ENCODE results near the gene TRIM73.
"Not testable (repeated sequence)": the region's sequence is repeated elsewhere in the genome, so short reads cannot be mapped to it uniquely, and the experiment has no call there.

The TRIM73 gene

DNA sequence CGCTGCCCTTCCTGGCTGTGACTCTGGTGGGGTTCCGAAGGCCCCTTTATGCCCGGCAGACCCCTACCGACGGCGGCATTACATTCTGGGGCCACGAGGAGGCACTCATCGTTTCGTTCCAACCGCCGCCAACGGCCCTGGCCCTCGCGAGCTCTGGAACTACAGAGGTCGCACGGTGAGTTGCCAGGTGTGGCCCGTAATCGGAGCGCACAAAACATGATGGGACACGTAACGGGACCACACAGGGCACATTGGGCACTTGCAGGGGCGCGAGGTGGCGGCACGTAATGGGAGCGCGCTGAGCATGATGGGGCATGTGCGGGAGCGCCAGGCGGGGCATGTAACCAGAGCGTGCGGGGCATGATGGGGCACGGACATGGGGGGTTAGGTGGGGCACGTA is at the start of gene TRIM73:
Gene TRIM73 (plus strand): TSS at position 301 of the 400 bp plus-strand sequence. CDS start 3,305 bp downstream, outside the sequence.
- TF ChIP-seq, protein P1, sequence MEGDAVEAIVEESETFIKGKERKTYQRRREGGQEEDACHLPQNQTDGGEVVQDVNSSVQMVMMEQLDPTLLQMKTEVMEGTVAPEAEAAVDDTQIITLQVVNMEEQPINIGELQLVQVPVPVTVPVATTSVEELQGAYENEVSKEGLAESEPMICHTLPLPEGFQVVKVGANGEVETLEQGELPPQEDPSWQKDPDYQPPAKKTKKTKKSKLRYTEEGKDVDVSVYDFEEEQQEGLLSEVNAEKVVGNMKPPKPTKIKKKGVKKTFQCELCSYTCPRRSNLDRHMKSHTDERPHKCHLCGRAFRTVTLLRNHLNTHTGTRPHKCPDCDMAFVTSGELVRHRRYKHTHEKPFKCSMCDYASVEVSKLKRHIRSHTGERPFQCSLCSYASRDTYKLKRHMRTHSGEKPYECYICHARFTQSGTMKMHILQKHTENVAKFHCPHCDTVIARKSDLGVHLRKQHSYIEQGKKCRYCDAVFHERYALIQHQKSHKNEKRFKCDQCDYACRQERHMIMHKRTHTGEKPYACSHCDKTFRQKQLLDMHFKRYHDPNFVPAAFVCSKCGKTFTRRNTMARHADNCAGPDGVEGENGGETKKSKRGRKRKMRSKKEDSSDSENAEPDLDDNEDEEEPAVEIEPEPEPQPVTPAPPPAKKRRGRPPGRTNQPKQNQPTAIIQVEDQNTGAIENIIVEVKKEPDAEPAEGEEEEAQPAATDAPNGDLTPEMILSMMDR (IDR thresholded peaks at IDR 0.05) = 0 out of 2 replicates have a peak, but pooled peaks have one; percentile 5
- not testable (repeated sequence) for H3K27ac ChIP-seq

DNA sequence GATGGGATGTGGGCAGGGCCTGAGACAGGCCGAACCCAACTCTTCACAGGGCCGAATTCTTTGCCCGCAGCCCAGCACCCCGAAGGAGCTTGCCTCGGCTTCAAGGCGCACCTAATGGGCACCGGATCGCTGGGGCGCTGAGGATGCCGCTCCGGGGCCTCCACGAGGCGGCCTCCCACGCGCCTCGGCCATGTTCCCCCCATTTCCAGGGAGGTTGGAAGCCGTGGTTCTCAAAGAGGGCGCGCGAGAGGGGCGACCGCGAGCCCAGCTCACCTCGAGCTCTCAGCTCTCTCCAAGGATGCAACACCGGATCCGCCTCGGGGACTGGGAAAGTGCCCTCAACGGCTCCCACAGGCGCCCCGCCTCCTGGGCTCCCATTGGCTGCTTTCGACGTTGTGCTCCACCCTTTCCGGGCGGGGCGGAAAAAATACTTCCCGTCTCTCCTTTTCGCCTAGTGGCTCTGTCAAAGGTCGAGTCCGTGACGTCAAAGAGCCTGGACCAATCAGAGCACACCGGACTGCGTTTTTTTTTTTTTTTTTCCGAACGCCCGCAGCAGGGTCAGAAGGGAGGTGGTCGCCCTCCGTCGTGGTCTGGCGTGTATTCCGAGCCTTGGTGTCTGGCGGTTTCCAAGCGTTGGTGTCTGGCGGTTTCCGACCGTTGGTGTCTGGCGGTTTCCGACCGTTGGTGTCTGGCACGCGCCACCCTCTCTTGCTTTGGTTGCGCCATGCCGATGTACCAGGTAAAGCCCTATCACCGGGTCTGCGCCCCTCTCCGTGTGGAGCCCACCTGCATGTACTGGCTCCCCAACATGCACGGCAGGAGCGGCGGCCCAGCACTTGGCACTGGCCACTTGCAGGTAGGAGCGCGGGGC is 36.5 kb upstream of the TRIM73 start:
- peak overlapping the region; percentile 48 for H3K27ac ChIP-seq

DNA sequence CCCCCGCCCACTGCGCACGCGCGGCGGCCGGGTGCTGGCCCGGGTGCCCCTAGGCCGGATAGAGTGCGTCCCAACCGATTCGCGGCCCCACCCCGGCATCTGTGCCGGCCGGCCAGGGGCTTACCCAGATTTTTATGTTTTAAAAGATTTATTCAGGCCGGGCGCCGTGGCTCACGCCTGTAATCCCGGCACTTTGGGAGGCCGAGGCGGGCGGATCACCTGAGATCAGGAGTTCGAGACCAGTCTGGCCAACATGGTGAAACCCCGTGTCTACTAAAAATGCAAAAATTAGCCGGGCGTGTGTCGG is 35.9 kb upstream of the TRIM73 start:
- H3K27ac ChIP-seq = peak overlapping the region; percentile 48

DNA sequence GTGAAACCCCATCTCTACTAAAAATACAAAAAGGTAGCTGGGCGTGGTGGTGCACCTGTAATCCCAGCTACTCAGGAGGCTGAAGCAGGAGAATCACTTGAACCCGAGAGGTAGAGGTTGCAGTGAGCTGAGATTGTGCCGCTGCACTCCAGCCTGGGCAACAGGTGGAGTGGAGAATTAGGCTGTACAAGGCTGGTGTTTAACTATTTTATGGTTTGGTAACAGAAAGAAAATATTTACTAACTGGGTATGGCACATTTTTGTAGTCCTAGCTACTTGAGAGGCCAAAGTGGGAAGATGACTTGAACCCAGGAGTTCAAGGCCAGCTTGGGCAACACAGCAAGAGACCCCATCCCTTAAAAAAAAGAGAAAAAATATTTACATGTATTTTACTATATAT is 31.4 kb upstream of the TRIM73 start:
- H3K27ac ChIP-seq = not testable (repeated sequence)

DNA sequence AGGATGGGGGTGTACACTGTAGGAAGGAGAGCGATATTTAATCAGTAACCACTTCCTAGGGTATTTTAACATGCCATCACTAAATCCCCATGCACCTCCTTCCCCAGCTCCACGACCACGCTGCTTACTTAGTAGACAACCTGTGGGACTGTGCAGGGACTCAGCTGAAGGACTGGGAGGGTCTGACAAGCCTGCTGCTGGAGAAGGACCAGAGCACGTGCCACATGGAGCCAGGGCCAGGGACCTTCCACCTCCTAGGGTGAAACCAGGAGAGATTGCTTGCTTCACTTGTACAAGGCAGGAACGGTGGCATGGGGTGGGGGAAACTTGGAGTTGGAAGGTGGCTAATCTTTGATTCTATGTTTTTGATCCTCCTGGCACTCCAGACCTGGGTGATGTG is 28.8 kb upstream of the TRIM73 start:
- not testable (repeated sequence) for H3K27ac ChIP-seq

DNA sequence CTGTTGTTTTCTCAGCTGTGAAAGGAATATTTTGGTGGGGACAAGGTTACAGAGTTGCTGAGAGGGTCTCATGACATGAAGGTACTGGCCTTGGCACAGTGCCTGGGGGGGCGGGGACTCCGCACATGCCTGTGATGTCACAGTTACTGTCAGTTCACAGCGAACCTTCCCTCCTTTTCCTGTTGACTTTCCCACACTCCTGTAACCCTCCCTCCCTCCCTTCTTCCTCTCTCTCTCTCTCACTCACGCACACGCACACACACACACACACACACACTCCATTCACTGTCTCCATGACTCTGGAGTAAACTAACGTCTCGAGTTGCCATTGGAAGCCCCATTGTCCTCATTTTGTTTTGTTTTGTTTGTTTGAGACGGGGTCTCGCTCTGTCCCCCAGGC is 28.1 kb upstream of the TRIM73 start:
- not testable (repeated sequence) for H3K27ac ChIP-seq

DNA sequence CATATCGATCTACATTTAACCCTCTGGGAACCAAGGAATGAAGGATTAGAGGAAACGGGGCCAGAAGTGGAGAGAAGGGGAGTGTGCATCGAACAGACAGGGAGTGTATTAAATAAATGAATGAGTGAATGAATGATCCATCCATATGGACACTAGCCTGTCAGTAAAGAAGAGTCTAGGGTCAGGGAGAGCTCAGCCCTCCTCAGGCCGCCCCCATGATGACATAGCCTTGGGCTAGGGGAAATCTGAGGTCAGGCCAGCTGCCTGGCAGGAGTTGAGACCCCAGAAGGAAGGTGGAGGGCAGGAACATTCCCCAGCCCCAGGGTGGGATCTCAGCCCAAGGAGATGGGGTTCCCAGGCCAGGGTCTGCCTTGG is 21.3 kb upstream of the TRIM73 start:
- not testable (repeated sequence) for H3K27ac ChIP-seq

DNA sequence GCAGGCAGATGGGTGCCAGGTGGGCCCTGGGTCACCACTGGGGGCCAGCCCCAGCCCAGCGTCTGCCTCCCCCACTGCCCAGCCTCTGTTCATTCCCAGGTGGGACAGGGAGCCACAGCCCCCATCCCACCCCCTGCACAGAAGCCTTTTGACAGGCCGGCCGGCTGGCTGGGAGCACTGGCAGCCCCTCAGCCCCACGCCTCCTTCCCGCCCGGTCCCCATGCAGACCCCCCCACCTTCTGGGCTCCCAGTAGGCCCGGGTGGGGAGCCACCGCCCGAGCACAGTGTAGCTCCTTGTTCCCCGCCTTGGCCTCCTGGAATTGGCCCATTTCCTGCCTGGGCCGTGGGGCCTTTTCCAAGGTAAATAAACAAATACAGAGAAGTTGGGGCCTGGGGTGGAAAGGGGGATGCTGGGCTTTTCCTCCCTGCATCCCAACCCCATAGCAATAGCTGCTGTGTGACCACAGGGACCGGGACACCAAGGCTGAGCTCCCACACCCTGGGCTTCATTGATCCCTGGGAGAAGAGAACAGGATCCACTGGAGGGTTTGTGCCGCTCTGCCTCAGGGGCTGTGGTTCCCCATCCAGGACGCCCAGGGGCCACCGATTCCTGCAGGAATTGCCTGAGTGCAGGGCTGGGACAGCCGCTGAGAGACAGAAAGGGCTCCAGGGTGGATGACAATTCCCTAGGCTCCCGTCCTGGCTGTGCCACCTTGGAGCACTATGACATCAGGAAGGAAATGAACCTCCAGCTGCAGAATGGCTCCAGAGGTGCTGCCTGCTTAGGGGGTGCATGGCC is 20.7 kb upstream of the TRIM73 start:
- not testable (repeated sequence) for H3K27ac ChIP-seq

DNA sequence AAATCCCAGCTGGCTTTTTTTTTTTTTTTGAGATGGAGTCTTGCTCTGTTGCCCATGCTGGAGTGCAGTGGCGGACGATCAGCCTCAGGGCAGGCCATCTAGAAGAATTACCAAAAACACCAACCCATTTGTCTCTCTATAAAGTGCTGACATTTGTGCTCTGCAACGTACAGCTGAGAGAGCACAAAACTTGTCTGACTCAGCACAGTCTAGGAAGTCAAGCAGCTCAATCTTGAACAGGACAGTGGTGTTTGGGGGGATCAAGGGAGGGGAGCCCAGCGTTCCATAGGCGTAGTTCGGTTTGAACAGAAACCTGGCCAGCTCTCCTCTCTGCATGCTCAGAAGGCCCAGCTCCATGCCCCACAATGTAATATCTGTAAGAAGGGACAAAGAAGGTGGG is 2.2 kb upstream of the TRIM73 start:
- not testable (repeated sequence) for H3K27ac ChIP-seq

DNA sequence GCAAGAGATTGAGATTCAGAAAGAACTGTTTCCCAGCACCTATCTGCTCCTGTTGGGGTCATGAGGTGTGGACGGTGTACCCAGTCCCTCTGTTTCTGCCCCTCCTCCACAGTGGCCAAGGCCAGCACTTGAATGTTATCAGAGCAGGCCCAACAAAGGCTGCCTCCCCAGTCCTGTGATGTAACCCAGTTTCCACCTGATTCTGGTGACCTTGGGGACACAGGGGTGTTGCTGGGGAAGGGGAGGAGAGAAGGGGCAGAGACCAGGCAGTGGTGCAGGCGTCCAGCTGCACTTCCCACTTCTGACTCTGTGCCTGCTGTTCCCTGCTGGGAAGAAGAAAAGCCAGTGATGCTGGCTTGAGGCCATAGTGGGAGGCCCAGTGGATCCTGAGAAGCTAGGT is 2.4 kb downstream of the TRIM73 start:
- H3K27ac ChIP-seq = not testable (repeated sequence)

DNA sequence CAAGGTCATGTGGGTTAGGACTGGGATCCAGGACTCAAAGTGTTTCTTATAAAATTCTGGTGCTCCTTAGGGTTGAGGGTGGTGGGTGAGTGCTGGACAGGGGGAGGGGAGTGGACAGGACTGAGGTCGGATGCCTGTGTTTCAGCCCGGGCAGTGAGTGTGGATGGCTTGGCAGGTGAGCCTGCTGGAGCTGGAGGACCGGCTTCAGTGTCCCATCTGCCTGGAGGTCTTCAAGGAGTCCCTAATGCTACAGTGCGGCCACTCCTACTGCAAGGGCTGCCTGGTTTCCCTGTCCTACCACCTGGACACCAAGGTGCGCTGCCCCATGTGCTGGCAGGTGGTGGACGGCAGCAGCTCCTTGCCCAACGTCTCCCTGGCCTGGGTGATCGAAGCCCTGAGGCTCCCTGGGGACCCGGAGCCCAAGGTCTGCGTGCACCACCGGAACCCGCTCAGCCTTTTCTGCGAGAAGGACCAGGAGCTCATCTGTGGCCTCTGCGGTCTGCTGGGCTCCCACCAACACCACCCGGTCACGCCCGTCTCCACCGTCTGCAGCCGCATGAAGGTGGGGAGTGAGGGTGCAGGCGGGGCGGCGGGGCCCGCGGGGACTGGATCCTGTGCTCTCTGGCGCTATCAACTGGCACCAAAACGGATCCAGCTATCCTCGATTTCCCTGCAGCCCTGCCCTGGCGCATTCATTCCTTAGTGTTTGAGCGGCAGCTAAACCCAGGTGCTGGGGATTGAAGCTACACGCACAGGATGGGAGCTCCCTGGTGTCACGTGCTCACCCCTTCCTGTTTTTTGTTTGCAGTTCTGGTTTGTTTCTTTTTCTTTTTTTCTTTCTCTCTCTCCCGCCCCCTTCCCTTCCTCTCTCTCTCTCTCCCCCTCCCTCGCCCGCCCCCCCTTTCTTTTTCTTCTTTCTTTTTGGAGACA is 3.6 kb downstream of the TRIM73 start:
- H3K27ac ChIP-seq = not testable (repeated sequence)

DNA sequence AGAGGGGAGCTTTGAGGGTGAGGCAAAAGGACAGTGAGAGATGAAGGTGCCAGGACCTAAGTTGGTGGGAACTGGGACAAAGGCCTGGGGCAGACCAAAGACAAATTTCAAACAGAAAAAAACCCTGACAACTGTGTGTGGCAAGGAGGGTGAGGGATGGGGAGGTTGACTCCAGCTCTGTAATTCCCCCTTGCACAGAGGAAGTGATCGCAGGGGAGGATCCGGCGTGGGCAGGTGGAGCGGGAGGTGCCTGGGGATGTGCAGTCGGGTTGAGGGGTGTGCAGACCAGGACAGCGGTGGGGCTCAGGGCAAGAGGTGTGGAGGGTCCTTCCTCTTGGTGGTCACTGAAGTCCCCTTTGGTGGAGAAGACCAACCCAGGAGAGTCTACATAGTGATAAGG is 5.1 kb downstream of the TRIM73 start:
- not testable (repeated sequence) for H3K27ac ChIP-seq

DNA sequence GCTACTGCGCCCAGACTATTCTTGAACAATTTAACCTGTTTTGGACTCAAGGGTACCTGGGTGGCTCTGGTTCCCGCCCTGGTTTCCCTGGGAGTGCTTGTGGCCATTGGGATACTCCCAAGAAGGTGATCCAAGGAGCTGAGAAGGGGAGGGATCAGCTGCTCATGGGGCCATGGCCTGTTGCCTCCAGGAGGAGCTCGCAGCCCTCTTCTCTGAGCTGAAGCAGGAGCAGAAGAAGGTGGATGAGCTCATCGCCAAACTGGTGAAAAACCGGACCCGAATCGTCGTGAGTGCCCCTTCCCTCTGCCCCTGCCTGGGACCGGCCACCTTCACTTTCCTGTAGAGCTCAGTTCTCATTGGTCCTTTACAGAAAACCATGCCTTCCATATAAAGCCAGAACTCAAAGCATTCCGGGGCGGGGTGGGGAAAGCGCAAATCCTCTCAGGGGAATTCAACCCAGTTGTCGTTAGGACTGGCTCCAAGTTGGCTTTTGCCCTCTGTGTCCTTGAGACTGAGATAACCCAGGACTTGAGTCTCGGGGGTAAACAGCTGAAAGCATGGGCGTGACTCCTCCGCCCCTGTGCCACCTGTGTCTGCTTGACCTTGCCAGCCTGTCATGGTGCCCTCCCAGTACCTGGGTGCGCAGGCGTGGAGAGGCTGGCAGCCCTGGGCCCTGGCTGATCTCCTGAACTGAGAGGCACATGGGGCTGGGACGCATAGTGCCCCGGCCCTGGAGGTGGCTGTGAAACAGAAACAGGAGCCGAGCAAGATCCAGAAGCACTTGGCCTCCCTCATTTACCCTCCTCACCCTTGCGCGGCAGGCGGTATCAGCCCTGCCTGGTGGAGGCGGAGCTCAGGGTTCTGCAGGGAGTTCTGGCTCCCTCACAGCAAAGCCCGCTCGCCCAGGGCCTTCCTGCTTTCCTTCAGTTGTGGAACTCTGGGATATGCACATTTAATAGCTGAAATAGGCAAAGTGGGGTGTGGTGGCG is 8.3 kb downstream of the TRIM73 start:
- H3K27ac ChIP-seq = not testable (repeated sequence)

DNA sequence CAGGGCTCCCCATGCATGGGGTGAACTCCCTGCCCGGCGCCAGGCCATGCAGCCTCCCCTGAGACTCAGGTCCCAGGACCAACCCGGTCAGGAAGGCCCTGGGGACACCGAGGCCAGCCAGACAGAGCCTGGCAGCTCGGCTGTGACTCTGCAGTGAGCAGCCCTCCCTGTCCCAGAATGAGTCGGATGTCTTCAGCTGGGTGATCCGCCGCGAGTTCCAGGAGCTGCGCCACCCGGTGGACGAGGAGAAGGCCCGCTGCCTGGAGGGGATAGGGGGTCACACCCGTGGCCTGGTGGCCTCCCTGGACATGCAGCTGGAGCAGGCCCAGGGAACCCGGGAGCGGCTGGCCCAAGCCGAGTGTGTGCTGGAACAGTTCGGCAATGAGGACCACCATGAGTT is 9.2 kb downstream of the TRIM73 start:
- H3K27ac ChIP-seq = not testable (repeated sequence)

DNA sequence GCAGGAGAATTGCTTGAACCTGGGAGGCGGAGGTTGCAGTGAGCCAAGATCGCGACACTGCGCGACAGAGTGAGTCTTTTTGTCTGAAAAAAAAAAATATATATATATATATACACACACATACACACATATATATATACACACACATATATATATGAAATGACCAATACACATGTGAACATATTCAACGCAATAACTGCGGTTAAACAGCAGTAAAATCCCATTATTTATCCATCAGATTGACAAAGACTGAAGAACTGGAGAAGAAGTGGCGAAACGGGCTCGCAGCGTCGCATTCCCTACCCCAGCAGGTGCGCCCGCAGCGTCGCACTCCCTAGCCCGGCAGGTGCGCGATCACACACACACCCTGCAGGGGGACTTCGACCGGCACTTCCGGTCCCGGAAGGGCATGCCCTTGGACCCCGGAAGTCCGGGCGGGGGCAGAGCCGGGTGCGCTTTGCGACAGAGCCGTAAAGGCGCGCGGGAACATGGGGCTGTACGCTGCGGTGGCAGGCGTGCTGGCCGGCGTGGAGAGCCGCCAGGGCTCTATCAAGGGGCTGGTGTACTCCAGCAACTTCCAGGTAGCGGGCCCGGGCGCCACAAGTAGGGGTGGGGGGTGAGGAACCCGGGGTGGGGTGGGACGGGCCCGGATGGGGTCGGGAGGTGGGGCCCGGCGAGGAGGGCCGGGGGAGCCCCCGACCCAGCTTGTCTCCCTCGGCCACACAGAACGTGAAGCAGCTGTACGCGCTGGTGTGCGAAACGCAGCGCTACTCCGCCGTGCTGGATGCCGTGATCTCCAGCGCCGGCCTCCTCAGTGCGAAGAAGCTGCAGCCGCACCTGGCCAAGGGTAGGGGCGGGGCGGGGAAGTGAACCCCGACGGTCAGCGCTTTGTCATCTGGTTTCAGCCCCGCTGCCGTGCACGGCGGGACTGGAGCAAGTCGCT is 14.7 kb downstream of the TRIM73 start:
- not testable (repeated sequence) for H3K27ac ChIP-seq

DNA sequence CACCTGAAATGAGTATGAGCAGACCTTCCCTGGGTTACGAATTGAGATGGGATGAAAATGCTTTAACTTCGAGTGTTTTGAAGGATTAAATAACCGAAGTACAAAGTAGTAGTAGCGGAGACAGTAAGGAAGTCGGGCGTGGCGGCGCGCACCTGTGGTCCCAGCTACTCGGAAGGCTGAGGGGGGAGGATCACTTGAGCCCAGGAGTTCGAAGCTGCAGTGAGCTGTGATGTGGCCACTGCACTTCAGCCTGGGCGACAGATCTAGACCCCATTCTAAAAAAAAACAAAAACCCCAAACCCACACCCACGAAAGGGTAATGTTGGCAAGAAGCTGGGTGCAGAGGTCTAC is 15.4 kb downstream of the TRIM73 start:
- H3K27ac ChIP-seq = not testable (repeated sequence)

DNA sequence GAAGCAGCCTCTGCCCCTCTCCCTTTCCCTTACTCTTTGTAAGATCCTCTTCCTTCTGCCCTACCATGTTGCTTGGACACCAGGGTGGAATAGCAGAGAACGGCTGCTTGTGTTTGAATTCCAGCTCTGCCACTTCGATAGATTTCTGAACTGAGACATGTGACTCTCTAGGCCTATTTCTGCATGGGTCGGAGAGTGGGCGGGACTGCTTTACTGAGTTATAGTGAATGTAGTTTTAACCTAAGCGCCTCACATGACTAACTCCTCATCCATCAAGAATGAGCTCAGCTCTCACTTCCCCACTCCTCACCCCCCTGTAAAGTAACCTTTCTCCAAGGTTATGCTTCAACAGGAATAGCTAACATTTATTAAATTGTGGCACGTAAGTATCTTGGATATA is 18.8 kb downstream of the TRIM73 start:
- H3K27ac ChIP-seq = not testable (repeated sequence)

DNA sequence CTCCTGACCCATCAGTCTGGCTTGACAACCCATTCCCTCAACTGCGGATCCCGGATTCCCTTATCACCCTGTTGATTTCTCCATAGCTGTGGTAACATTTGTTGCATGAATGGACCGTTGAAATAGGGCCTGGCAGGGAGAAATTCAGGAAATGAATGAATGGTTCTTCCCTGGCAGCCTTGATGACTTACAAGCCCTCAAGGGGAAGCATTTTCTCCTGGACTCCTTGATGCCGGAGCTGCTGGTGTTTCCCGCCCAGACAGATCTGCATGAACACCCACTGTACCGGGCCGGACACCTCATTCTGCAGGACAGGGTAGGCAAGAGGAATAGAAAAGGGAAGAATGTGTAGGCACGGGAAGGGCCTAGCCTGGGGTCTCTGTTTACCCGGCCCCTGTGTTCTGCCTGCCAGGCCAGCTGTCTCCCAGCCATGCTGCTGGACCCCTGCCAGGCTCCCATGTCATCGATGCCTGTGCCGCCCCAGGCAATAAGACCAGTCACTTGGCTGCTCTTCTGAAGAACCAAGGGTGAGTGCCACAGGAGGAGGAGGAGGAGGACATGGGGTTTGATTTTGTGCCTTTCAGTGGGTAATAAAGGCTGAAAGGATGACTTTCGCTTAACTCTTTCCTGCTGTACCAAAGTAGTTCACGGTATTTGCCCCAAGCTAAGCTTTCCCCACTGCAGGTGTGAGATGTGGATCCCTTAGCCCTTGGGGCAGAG is 19.4 kb downstream of the TRIM73 start:
- H3K27ac ChIP-seq = not testable (repeated sequence)

Measured in 22Rv1 (cell line).